ENCODE data around the gene MEPE.

DNA sequence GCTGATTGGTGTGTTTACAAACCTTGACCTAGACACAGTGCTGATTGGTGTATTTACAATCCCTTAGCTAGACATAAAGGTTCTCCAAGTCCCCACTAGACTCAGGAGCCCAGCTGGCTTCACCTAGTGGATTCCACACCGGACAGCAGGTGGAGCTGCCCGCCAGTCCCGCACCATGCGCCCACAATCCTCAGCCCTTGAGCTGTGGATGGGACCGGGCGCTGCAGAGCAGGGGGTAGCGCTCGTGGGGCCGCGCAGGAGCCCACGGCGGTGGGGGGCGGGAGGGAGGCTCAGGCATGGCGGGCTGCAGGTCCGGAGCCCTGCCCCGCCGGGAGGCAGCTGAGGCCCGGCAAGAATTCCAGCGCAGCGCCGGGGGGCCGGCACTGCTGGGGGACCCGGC is 30.7 kb downstream of the MEPE start:
- TF ChIP-seq SUZ12 (IDR thresholded peaks at IDR 0.05), result no peak
- TF ChIP-seq TARDBP (IDR thresholded peaks at IDR 0.05), result no peak
- no peak for TF ChIP-seq ZNF384 (IDR thresholded peaks at IDR 0.05)
- TF ChIP-seq LEF1 (IDR thresholded peaks at IDR 0.05; ENCODE audit: borderline replicate concordance), result no peak
- TF ChIP-seq FOXM1 (IDR thresholded peaks at IDR 0.05; ENCODE audit: borderline replicate concordance), result no peak
- TF ChIP-seq SP1 (IDR thresholded peaks at IDR 0.05), result no peak
- no peak for TF ChIP-seq ELF4 (IDR thresholded peaks at IDR 0.05)
- no peak for TF ChIP-seq BHLHE40 (IDR thresholded peaks at IDR 0.05; ENCODE audit: borderline replicate concordance)
- no peak for TF ChIP-seq CTBP1 (IDR thresholded peaks at IDR 0.05; ENCODE audit: borderline replicate concordance)
